HG03280 (cell line): ENCODE data around the gene SHKBP1.
"Not testable (repeated sequence)": the region's sequence is repeated elsewhere in the genome, so short reads cannot be mapped to it uniquely, and the experiment has no call there.

ENCODE experiments used
- ATAC-seq: cut with Tn5 transposase; IDR thresholded peaks from one replicate; pipeline ENCODE4 v1.9.1; 2021; ENCODE audit warnings: mild to moderate bottlenecking, moderate library complexity; ENCODE audit not compliant: unreplicated experiment

The SHKBP1 gene

GRCh38 chr19:40555978-40556689, 20.5 kb upstream of the SHKBP1 start:
- no peak for ATAC-seq

GRCh38 chr19:40556953-40557530, 19.6 kb upstream of the SHKBP1 start:
- ATAC-seq: no peak

GRCh38 chr19:40559394-40559793, 17.3 kb upstream of the SHKBP1 start:
- ATAC-seq: no peak

GRCh38 chr19:40560092-40560507, 16.6 kb upstream of the SHKBP1 start:
- ATAC-seq: no peak

GRCh38 chr19:40561947-40562346, 14.7 kb upstream of the SHKBP1 start:
- no peak for ATAC-seq

GRCh38 chr19:40564535-40564934, 12.1 kb upstream of the SHKBP1 start:
- ATAC-seq: not testable (repeated sequence)

- ATAC-seq: no peak
These were observed 11.3 kb upstream of the SHKBP1 start for GRCh38 chr19:40565355-40565754.

GRCh38 chr19:40565910-40566495, 10.7 kb upstream of the SHKBP1 start:
- no peak for ATAC-seq

- no peak for ATAC-seq
These were observed 9.5 kb upstream of the SHKBP1 start for GRCh38 chr19:40567040-40567749.

GRCh38 chr19:40567750-40568494, 8.8 kb upstream of the SHKBP1 start:
- no peak for ATAC-seq

GRCh38 chr19:40570313-40571004, 6.2 kb upstream of the SHKBP1 start:
- ATAC-seq: peak; percentile 85

- ATAC-seq: no peak
These were observed 5.7 kb upstream of the SHKBP1 start for GRCh38 chr19:40571005-40571318.

- no peak for ATAC-seq
These were observed 4.7 kb upstream of the SHKBP1 start for GRCh38 chr19:40571831-40572495.

- ATAC-seq: no peak
These were observed 1.3 kb upstream of the SHKBP1 start for GRCh38 chr19:40575326-40575725.

- ATAC-seq: peak; percentile 4
These were observed 505 bp upstream of the SHKBP1 start for GRCh38 chr19:40576151-40576584.

GRCh38 chr19:40578442-40578908, 1.8 kb downstream of the SHKBP1 start:
- no peak for ATAC-seq

- ATAC-seq: no peak
These were observed 3.9 kb downstream of the SHKBP1 start for GRCh38 chr19:40580619-40581018.

GRCh38 chr19:40581531-40581930, 4.9 kb downstream of the SHKBP1 start:
- no peak for ATAC-seq

GRCh38 chr19:40582467-40582866, 5.8 kb downstream of the SHKBP1 start:
- no peak for ATAC-seq

GRCh38 chr19:40583283-40583682, 6.6 kb downstream of the SHKBP1 start:
- no peak for ATAC-seq
